ENCODE data around the gene CKM.
"Not testable (repeated sequence)": the region's sequence is repeated elsewhere in the genome, so short reads cannot be mapped to it uniquely, and the experiment has no call there.

The CKM gene

DNA sequence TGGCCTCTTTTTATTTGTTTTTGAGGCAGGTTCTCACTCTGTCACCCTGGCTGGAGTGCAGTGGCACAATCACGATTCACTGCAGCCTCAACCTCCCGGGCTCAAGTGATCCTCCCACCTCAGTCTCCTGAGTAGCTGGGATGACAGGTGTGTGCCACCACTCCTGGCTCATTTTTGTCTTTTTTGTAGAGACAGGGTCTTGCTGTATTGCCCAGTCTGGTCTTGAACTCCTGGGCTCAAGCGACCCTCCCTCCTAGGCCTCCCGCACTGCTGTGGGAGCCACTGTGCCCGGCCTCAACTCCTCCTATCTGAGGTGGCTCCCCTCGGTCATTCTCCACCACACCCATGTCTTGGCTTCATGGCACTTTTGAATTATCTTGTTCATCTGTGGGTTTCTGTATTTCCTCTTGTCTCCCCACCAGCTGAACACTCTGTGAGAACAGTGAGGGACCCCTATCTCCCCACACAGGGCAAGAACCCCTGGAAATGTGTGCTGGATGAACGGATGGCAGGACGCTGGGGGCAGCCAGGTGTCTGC is 7.9 kb downstream of the CKM start:
- no peak for DNase-seq

DNA sequence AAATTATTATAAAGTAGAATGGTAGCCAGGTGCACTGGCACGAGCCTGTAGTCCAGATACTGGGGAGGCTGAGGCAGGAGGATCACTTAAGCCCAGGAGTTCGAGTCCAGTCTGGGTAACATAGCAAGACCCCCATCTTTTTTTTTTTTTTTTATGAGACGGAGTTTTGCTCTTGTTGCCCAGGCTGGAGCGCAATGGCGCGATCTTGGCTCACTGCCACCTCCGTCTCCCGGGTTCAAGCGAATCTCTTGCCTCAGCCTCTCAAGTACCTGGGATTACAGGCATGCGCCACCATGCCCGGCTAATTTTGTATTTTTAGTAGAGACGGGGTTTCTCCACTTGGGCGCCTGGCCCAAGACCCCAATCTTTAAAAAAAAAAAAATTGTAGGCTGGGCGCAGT is 10.4 kb downstream of the CKM start:
- DNase-seq: not testable (repeated sequence)

DNA sequence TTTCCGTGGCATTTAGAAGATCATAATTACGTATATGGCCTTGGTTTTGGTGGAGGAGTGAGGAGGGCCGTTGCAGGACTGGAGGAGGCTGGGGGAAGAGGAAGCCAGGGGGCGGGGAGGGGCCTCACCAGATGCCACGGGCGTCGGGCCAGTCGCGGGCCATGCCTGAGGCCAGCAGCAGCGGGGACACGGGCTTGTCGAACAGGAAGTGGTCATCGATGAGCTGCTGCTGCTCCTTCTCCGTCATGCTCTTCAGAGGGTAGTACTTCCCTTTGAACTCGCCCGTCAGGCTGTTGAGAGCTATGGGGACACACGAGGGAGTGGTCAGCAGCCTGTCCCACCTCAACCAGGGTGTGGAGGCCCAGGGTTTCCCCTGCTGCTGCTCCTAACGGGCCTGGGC is 11.1 kb downstream of the CKM start:
- DNase-seq: no peak

DNA sequence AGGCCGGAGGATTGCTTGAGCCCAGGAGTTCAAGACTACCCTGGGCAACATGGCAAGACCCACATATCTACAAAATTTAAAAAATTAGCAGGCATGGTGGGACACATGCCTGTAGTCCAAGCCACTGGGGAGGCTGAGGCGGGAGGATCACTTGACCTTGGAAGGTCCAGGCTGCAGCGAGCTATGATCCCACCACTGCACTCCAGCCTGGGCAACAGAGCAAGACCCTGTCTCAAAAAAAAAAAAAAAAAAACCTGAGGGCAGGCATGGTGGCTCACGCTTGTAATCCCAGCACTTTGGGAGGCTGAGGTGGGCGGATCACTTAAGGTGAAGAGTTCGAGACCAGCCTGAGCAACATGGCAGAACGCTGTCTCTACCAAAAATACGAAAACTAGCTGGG is 13.4 kb downstream of the CKM start:
- not testable (repeated sequence) for DNase-seq

DNA sequence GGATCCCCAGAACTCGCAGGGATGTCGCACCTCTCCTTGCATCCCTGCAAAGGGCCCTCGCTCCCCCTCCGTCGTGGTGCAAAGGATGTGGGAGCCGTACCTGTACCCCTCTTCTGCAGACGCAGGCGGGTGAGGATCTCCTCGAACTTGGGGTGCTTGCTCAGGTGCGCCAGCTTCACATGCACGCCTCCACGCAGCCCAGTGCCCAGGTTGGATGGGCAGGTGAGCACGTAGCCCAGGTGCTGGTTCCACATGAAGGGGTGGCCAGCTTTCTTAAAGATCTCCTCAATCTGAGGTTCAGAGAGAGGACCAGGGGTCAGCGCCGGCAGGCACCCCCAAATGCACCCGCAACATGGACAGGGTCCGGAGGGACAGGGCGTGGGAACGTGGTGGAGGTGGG is 15.3 kb downstream of the CKM start:
- DNase-seq: no peak

DNA sequence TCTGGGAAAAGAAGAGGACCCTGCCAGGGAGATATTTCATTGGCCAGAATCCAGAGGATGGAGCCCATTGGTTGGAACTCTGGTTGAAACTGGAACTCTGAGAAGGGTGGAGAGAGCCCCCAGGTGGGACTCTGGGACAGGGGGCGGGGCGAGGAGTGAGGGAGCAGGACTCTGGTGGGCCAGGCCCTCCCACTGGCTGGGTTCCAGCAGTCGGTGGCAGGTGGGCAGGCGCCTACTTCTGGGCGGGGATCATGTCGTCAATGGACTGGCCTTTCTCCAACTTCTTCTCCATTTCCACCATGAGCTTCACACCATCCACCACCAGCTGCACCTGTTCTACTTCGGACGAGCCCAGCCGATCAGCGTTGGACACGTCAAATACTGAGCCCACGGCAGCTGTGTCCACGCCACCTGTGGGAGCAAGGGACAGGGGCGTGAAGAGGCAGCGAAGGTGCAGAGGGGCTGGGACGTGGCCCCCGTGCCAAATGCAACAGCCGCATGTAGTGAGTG is 16.1 kb downstream of the CKM start:
- no peak for DNase-seq

DNA sequence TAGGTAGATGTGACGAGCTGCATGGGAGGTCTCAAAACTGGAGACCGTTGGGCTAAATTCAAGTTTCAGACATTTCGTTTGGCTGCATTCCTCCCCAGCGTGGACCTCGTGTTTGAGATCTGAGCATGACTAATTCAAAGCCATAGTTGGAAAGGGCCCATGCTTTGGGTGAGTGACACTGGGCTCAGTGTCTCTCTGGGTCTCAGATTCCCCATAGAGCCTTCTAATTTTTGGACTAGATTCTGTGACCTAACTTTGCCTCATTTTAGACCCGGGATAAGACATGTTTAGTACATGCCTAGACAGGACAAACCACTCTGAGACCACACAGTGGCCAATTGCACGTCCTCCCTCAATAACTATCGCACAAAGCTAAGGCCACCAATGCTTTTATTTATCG is 16.6 kb downstream of the CKM start:
- DNase-seq: no peak

DNA sequence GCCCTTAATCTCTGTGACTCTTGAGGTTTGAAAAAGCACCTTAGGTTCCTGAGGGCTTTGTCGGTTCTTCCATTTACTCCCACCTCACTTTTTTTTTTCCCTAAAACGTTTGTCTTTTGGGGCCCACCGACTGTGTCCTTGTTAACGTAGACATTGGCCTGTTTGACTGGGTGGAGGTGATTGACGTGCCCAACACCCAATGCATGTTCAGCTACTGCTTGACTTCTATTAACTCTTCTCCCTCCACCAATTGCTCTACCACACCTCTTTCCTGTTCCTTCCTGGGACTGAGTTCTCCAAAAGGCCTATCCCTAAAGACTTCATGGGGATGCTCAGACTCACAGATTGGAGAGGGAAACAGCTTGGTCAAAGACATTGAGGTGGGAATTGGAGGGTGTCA is 17.3 kb downstream of the CKM start:
- no peak for DNase-seq

DNA sequence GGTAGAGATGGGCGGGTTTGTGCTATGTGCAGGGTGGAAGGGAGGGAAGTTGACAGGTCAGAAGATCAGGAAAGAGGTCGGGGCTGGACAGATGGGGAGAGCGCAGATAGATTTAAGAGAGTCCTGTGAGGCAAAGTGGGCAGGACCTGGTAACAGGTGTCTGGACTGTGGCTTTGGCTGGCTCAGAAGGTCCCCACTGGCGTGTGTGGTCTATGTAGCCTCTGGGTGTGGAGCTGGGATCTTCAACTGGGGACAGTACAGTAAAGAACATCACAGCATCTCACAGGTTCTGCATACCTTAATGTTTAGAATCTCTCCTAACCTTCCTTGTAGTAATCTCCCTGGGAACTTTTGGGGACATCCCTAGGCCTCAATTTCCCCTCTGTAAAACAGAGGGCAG is 17.7 kb downstream of the CKM start:
- DNase-seq: no peak

DNA sequence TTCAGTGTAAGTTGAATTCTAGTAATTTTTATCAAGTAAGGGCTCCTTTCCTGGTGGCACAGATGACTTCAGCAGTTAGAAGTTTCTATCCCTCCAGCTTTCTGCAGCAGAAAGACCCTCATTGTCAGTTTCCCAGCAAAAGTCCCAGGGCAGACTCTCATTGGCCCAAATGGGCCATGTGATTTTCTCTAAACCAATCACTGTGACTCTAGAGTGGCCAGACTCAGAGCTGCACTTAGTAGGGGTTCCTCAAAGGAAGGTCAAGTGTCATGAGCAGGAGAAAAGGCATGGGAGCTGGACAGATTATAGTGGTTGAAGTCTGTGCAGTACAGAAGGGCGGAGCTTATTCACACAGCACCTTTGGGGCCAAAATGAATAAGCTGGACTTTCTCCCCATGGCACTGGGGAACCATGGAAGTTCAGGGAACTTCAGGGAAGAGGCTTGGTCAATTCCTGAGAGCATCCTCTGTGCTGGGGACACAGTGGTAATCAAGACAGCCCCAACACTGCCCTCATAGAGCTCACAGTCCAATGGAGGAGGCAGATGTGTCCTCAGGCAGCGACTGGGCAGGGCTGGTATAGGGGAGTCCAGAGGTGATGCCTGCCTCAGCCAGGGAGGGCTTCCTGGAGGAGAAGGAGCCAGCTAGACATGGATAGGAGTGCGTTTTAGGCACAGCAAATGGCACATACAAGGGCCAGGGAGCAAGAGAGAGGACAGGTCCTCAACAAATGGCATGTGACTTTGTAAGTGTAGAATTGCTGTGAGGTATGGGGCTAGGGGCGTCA is 18.3 kb downstream of the CKM start:
- DNase-seq: no peak

DNA sequence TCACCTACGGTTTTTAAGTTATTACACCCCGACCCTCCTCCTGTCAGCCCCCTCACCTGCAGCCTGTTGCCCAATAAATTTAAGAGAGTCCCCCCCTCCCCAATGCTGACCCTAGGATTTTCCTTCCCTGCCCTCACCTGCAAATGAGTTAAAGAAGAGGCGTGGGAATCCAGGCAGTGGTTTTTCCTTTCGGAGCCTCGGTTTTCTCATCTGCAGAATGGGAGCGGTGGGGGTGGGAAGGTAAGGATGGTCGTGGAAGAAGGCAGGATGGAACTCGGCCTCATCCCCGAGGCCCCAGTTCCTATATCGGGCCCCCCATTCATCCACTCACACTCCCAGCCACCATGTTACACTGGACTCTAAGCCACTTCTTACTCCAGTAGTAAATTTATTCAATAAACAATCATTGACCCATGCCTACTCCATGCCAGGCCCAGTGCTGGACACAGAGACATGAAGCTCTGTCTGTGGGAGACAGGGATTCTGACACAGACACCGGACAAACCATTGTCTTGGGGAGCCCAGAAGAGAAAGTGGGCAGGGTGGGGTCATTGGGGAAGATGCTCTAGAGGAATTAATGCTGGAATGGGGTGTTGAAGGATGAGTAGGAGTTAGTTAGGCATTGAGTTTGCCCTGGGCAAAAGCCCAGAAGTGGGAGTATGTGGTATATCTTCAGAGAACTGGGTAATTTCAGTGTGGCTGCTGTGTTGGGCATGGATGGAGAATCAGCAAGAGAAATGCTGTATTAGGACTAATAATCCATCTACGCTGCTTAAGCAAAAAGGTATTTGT is 19.2 kb downstream of the CKM start:
- no peak for DNase-seq

DNA sequence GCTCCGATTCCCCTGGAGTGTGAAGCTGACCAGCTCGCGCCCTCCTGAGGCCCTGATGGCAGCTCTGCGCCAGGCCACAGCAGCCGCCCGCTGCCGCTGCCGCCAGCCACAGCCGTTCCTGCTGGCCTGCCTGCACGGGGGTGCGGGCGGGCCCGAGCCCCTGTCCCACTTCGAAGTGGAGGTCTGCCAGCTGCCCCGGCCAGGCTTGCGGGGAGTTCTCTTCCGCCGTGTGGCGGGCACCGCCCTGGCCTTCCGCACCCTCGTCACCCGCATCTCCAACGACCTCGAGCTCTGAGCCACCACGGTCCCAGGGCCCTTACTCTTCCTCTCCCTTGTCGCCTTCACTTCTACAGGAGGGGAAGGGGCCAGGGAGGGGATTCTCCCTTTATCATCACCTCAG is 20.3 kb downstream of the CKM start:
- no peak for DNase-seq

DNA sequence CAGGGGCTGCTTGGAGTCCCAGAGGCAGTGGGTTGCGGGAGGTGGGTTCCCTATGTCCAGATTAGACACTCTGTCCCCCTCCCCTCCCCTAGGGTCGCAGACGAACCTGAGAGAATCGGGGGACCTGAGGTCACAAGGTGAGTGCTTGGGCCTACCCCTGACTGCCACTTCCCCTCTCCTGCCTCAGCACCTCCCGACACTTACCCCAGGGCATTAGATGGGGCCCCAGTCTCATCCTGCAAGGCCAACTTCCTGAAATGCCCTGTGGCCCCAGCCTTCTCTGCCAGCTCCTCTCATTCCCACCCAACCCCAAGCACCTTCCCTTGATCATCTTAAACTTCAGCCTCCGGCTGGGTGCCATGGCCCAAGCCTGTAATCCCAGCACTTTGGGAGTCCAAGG is 23.0 kb downstream of the CKM start:
- no peak for DNase-seq

DNA sequence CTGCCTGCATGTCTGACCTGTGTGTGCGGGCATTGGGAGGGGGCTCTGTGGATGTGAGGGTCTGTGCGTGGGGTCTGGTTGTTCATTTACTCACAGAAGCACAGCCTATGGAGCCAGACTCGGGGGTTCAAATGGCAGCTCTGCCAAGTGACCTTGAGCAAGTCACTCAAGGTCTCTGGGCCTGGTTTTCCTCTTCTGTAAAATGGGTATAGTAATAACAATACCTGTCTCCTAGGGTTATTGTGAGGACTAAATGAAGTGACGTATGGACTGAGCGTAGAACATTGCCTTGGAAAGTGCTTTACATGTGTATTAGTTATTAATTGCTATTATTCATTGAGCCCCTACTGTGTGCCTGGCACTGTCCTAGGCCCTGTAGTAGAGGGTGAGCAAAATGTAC is 24.4 kb downstream of the CKM start:
- no peak for DNase-seq

DNA sequence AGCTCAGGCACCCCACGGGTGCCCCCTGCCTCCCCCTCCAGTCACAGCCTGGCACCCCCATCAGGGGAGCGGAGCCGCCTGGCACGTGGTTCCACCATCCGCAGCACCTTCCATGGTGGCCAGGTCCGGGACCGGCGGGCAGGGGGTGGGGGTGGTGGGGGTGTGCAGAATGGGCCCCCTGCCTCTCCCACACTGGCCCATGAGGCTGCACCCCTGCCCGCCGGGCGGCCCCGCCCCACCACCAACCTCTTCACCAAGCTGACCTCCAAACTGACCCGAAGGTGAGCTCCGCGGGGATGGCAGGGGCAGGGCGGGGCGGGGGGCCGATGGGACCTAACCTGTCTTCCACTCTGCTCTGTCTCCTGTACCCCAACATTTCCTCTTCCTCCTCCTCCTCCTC is 25.0 kb downstream of the CKM start:
- no peak for DNase-seq

DNA sequence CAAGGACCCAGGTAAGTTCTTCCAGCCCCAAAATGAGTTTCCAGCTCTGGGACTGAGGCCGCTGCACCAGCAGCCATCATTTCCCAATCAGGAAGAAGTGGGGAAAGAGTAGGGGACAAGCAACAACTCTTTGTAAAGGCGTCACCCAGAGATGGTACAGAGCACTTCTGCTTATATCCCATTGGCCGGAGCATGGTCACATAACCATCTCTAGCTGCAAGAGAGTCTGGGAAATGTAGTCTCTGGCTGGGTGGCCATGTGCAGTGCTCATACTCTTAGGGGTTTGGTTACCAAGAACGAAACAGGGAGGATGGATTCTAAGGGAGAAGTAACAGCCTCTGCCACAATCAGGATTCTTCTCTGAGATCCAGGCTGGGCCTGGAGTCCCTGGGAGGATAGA is 26.3 kb downstream of the CKM start:
- DNase-seq: no peak

DNA sequence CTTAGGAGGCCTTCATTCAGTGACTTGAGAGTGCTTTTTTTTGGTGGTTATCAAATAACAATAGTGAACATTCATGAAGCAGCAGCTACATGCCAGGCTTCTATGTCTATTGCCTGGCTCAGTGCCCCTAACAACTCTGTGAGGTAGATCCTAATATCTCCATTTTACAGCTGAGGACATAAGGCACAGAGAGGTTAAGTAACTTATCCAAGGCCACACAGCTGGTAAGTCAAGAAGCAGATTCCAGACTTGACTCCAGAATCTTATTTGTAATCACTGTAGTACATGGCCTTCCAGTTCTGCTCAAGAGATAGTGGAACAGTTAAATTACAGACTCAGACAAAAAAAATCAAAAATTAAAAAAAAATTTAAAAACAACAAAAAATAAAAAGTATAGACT is 26.8 kb downstream of the CKM start:
- no peak for DNase-seq

DNA sequence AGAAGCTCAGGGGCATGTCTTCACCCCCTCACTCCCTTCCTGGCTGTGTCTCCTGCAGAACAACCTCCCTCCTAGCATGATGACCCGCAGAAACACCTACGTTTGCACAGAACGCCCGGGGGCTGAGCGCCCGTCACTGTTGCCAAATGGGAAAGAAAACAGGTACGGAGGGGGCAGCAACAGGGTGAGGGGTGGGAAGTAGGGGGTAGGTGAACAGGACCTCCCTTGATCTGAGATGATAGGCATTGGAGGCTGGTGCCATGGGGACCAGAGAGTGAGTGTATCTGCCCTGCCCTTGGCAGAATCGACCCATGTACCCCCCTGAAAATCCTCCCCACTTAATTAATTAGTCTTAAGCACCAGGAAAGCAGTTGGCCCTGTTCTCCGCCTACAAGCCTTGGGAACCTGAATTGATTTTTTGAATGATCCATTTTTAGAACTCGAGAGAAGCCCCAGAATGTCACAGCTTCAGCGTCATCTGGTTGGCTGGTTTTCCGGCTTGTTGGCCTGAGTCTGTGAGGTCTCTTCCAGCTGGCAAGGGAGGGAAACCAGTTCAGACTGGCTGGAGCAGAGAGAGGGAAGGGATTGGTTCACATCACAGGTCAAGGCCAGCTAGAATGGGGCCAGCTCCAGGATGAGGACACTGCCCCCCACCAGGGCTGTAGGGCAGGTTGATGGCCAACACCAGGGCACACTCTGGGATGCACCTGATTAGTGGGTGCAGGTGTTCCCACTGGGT is 28.2 kb downstream of the CKM start:
- DNase-seq: no peak

DNA sequence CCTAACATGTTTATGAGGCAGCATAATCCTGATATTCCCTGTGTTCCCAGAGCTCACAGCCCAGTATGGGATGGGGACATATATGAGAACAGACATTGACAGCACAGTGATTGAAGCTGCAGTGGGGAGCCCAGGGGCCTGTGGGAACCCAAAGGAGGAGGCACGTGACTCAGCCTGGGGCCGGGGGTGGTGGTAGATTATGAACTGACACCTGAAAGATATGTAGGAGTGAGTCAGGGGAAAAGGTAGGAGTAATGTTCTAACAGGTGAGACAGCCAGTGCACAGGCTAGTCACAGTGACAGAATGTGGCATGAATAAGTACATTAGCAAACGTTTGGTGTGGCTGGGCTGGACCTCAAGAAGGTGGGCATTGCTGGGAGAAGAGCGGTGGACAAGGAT is 29.0 kb downstream of the CKM start:
- DNase-seq: no peak

DNA sequence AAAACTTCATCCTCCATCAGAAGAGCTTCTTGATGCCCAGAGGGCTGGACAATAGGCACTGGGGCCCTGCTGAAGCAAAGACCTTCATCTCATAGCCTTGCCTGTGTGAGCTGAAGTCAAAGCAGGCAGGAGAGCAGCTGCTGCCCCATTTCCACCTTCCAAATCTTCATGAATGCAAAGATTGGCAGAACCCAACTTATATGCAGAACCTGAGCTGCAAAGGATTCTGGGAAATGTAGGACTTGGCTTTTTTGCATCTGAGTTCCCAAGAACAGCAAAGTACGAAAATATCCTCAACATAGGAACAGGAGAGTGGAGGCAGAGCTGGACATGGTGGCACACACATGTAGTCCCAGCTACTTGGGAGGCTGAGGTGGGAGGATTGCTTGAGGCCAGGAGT is 30.8 kb downstream of the CKM start:
- no peak for DNase-seq

DNA sequence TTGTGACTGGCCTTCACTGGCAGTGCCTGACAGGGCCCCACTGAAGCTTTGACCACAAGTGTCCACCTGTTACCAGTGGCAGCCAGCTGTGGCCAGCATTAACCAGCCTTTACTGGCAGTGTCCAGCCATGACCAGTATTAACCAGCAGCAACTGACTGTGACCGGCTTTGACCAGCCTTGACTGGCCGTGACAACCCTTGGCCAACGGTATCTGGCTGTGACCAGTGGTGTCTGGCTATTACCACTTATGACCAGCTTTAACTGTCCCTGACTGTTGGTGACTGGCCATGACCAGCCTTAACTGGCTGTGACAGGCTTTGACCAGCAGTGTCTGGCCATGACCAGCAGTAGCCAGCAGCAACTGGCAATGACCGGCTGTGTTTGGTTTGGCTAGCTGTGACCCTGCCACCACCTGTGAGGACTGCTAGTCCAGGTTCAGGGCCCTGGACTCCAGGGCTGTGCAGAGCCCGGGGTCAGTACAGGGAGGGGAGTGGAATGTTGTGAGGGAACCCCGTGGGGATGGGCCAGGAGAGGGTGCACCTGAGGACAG is 32.2 kb downstream of the CKM start:
- no peak for DNase-seq

DNA sequence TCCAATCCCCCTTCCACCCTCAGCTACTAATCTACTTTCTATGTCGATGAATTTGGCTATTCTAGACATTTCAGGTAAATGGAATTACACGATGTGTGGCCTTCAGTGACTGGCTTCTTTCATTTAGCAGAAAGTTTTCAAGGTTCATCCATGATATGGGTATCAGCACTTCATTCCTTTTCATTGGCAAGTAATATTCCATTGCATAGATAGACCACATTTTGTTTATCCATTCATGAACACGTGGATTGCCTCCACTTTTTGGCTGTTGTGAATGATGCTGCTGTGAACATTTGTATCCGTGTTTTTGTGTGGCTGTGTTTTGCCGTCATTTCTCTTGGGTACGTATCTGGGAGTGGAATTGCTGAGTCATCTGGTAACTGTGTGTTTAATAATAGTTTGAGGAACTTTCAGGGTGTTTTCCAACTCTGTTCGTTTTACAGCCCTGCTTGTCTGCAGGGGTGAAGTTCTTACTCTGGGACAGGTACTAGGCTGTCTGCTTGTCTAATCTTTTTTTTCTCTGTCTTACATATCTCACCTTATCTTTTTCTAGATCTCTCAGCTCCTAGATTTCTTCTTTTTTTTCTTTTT is 39.1 kb downstream of the CKM start:
- DNase-seq: no peak
